Keratinocyte (primary cell): ENCODE data around the gene HRH3.

Experiments
- CTCF ChIP-seq, 3 experiments: IDR thresholded peaks in 1 of 3; conservative IDR thresholded peaks in 1 of 3; optimal IDR thresholded peaks in 1 of 3; 2 replicates in 2 of 3; 3 replicates in 1 of 3; pipeline versions ENCODE3 to v1.5.1; 2011; ENCODE audit warnings: low read length in 3 of 3, mild to moderate bottlenecking in 3 of 3, moderate library complexity in 2 of 3, control low read depth in 1 of 3, inconsistent platforms in 1 of 3; ENCODE audit not compliant: insufficient read depth in 2 of 3; ENCODE audit errors: extremely low read depth in 1 of 3
- EZH2 ChIP-seq: IDR thresholded peaks from one replicate; pipeline ENCODE4 v1.6.1; 2012; ENCODE audit warnings: inconsistent platforms, mild to moderate bottlenecking, low read length, moderate library complexity

- no peak for TF ChIP-seq CTCF (optimal IDR thresholded peaks at IDR 0.05 in 1 of 3, IDR thresholded peaks at IDR 0.05 in 1 of 3, conservative IDR thresholded peaks at IDR 0.05 in 1 of 3; ENCODE audit: extremely low read depth in 1 of 3, insufficient read depth in 2 of 3, low read length in 3 of 3)
- no peak for TF ChIP-seq EZH2
Measured at GRCh38 chr20:62231292-62231691, 11.2 kb upstream of the HRH3 start.
